ENCODE measurements around the gene OR5M10.
"Not testable (repeated sequence)": the region's sequence is repeated elsewhere in the genome, so short reads cannot be mapped to it uniquely, and the experiment has no call there.

The OR5M10 gene

GRCh38 chr11:56577621-56578020, at the start of gene OR5M10:
Gene OR5M10 (minus strand): TSS chr11:56577721. CDS start chr11:56577721, 0 bp downstream.
- no peak for DNase-seq (ENCODE audit: low spot score)

- DNase-seq (ENCODE audit: low spot score) = no peak
Observed at GRCh38 chr11:56625946-56626345, 48.4 kb upstream of the OR5M10 start.

- DNase-seq (ENCODE audit: low spot score) = no peak
Observed at GRCh38 chr11:56624661-56625110, 47.2 kb upstream of the OR5M10 start.

- DNase-seq (ENCODE audit: low spot score) = no peak
Observed at GRCh38 chr11:56611174-56611573, 33.7 kb upstream of the OR5M10 start.

GRCh38 chr11:56592088-56592717, 14.7 kb upstream of the OR5M10 start:
- not testable (repeated sequence) for DNase-seq (ENCODE audit: low spot score)

GRCh38 chr11:56558574-56558973, 18.9 kb downstream of the OR5M10 start:
- no peak for DNase-seq (ENCODE audit: low spot score)

- DNase-seq (ENCODE audit: low spot score) = not testable (repeated sequence)
Observed at GRCh38 chr11:56554691-56555090, 22.8 kb downstream of the OR5M10 start.

GRCh38 chr11:56545531-56545930, 32.0 kb downstream of the OR5M10 start:
- DNase-seq (ENCODE audit: low spot score) = no peak

- DNase-seq (ENCODE audit: low spot score) = no peak
Observed at GRCh38 chr11:56543739-56544138, 33.8 kb downstream of the OR5M10 start.

GRCh38 chr11:56543157-56543556, 34.4 kb downstream of the OR5M10 start, which contains the start of gene OR5M11:
Gene OR5M11 (minus strand): TSS chr11:56543257. CDS start chr11:56543257, 0 bp downstream.
- DNase-seq (ENCODE audit: low spot score) = no peak

- DNase-seq (ENCODE audit: low spot score) = no peak
Observed at GRCh38 chr11:56533054-56533740, 44.3 kb downstream of the OR5M10 start.

GRCh38 chr11:56531856-56532255, 45.7 kb downstream of the OR5M10 start:
- no peak for DNase-seq (ENCODE audit: low spot score)
